Keratinocyte (primary cell): ENCODE results near the gene SAMD15. TPM values are rescaled to one million over a fixed set of nuclear protein-coding genes. Genes with fewer than 3 reads are reported as not detected.

Source experiments
- DNase-seq: peaks from one replicate; pipeline ENCODE4 v3.0.0-alpha.2; 2011; ENCODE audit warnings: low read depth, missing footprints, low spot score
- FAIRE-seq: peaks from 2 replicates; lab custom pipeline; 2011; peaks lifted over from hg19 to GRCh38; lab: Jason Lieb, UNC
- H2AFZ ChIP-seq: 2 replicates; pipeline ENCODE4 v1.6.0; 2012; ENCODE audit warnings: low read length, control low read depth, inconsistent platforms; ENCODE audit not compliant: control insufficient read depth
- H3K27ac ChIP-seq: 2 replicates; pipeline ENCODE4 v1.5.1; 2011; ENCODE audit warnings: low read length; ENCODE audit not compliant: control insufficient read depth, insufficient read depth
- H3K27me3 ChIP-seq: 3 replicates; pipeline ENCODE4 v1.6.0; 2011; ENCODE audit warnings: low read length; ENCODE audit not compliant: control insufficient read depth, insufficient read depth; ENCODE audit errors: extremely low read depth
- H3K36me3 ChIP-seq, 2 experiments: 2 replicates in 1 of 2; 3 replicates in 1 of 2; pipeline ENCODE4 v1.5.1; 2011; ENCODE audit warnings: low read length in 2 of 2, mild to moderate bottlenecking in 1 of 2; ENCODE audit not compliant: control insufficient read depth in 2 of 2, insufficient read depth in 2 of 2; ENCODE audit errors: extremely low read depth in 1 of 2
- H3K4me1 ChIP-seq: 3 replicates; pipeline ENCODE4 v1.5.1; 2011; ENCODE audit warnings: low read length; ENCODE audit not compliant: control insufficient read depth, insufficient read depth; ENCODE audit errors: extremely low read depth
- H3K4me2 ChIP-seq: 3 replicates; pipeline ENCODE4 v1.6.0; 2011; ENCODE audit warnings: low read depth, low read length; ENCODE audit not compliant: control insufficient read depth, insufficient read depth; ENCODE audit errors: extremely low read depth
- H3K4me3 ChIP-seq, 3 experiments: fragments of 200-600 bp in 1 of 3; sonication (generic) in 1 of 3; 2 replicates in 2 of 3; 3 replicates in 1 of 3; pipeline ENCODE4 v1.5.1; 2011 to 2016; ENCODE audit warnings: low read length in 3 of 3, mild to moderate bottlenecking in 3 of 3, control low read depth in 2 of 3, inconsistent platforms in 1 of 3, low read depth in 1 of 3, mixed read lengths in 1 of 3, mixed run types in 1 of 3, moderate library complexity in 1 of 3; ENCODE audit not compliant: control insufficient read depth in 2 of 3, insufficient read depth in 2 of 3; ENCODE audit errors: extremely low read depth in 1 of 3
- H3K79me2 ChIP-seq: 2 replicates; pipeline ENCODE4 v1.6.0; 2012; ENCODE audit warnings: low read length; ENCODE audit not compliant: control insufficient read depth, insufficient read depth
- H3K9ac ChIP-seq: 3 replicates; pipeline ENCODE4 v1.6.0; 2011; ENCODE audit warnings: low read length; ENCODE audit not compliant: control insufficient read depth, insufficient read depth; ENCODE audit errors: extremely low read depth
- H3K9me1 ChIP-seq: 3 replicates; pipeline ENCODE4 v1.6.0; 2011; ENCODE audit warnings: low read length; ENCODE audit not compliant: control insufficient read depth, insufficient read depth; ENCODE audit errors: extremely low read depth
- H3K9me3 ChIP-seq: 2 replicates; pipeline ENCODE4 v1.5.1; 2012; ENCODE audit warnings: low read depth, low read length; ENCODE audit not compliant: control insufficient read depth
- H4K20me1 ChIP-seq: 3 replicates; pipeline ENCODE4 v1.6.0; 2011; ENCODE audit warnings: low read length; ENCODE audit not compliant: control insufficient read depth, insufficient read depth; ENCODE audit errors: extremely low read depth
- EZH2 ChIP-seq: IDR thresholded peaks from one replicate; pipeline ENCODE4 v1.6.1; 2012; ENCODE audit warnings: inconsistent platforms, mild to moderate bottlenecking, low read length, moderate library complexity
- dilution Hi-C: fragments of 300-500 bp; cut with MboI; formaldehyde crosslinking; loops from one replicate; pipeline ENCODE4 v1.7.0; 2020; ENCODE audit warnings: low sequenced_read_pairs; ENCODE audit not compliant: extremely low pct_ligation_motif_present
- polyA plus RNA-seq, 5 experiments: library from polyadenylated mRNA; depleted of rRNA in 3 of 5; stranded (reverse) in 3 of 5; stranded (forward) in 1 of 5; unstranded in 1 of 5; fragments of >200 nt; gene quantifications; 1 replicate in 1 of 5; 2 replicates in 3 of 5; 3 replicates in 1 of 5; pipeline versions ENCODE4 v1.2.1 to v1.2.3, GENCODE V29; 2011 to 2012; ENCODE audit warnings: missing spikeins in 2 of 5, low read depth in 1 of 5, low replicate concordance in 1 of 5
- TF ChIP-seq, protein P1 (sequence below), 3 experiments: IDR thresholded peaks in 1 of 3; conservative IDR thresholded peaks in 1 of 3; optimal IDR thresholded peaks in 1 of 3; 2 replicates in 2 of 3; 3 replicates in 1 of 3; pipeline versions ENCODE3 to v1.5.1; 2011; ENCODE audit warnings: low read length in 3 of 3, mild to moderate bottlenecking in 3 of 3, moderate library complexity in 2 of 3, control low read depth in 1 of 3, inconsistent platforms in 1 of 3; ENCODE audit not compliant: insufficient read depth in 2 of 3; ENCODE audit errors: extremely low read depth in 1 of 3

The SAMD15 gene
- polyA plus RNA-seq, 1 donor (not counting 4 experiments of a cell fraction or from before 2014, with no cell fraction given), result 0.77 TPM

- no peaks in the 10 kb centered on the region for H3K36me3 ChIP-seq
- TF ChIP-seq, protein P1, sequence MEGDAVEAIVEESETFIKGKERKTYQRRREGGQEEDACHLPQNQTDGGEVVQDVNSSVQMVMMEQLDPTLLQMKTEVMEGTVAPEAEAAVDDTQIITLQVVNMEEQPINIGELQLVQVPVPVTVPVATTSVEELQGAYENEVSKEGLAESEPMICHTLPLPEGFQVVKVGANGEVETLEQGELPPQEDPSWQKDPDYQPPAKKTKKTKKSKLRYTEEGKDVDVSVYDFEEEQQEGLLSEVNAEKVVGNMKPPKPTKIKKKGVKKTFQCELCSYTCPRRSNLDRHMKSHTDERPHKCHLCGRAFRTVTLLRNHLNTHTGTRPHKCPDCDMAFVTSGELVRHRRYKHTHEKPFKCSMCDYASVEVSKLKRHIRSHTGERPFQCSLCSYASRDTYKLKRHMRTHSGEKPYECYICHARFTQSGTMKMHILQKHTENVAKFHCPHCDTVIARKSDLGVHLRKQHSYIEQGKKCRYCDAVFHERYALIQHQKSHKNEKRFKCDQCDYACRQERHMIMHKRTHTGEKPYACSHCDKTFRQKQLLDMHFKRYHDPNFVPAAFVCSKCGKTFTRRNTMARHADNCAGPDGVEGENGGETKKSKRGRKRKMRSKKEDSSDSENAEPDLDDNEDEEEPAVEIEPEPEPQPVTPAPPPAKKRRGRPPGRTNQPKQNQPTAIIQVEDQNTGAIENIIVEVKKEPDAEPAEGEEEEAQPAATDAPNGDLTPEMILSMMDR (optimal IDR thresholded peaks at IDR 0.05 in 1 of 3, IDR thresholded peaks at IDR 0.05 in 1 of 3, conservative IDR thresholded peaks at IDR 0.05 in 1 of 3; ENCODE audit: extremely low read depth in 1 of 3, insufficient read depth in 2 of 3, low read length in 3 of 3), result no peak
- no peak for TF ChIP-seq EZH2
- H3K9me1 ChIP-seq, result no peaks in the 10 kb centered on the region
- no peaks in the 10 kb centered on the region for H4K20me1 ChIP-seq
- H3K79me2 ChIP-seq, result no peaks in the 10 kb centered on the region
- dilution Hi-C loops, result no loop called here
- H3K4me3 ChIP-seq, result no peak overlapping the region
- FAIRE-seq (no peak), DNase-seq (no peak)
- H3K4me2 ChIP-seq, result no peak overlapping the region
- no peaks in the 10 kb centered on the region for H3K4me1 ChIP-seq
- H3K9me3 ChIP-seq, result no peaks in the 10 kb centered on the region
- H3K27ac ChIP-seq, result no peak overlapping the region
- no peaks in the 10 kb centered on the region for H3K27me3 ChIP-seq
- H3K9ac ChIP-seq, result no peak overlapping the region
- H2AFZ ChIP-seq, result no peak overlapping the region
Observed at GRCh38 chr14:77416836-77417235, 39.7 kb downstream of the SAMD15 start.

DNA sequence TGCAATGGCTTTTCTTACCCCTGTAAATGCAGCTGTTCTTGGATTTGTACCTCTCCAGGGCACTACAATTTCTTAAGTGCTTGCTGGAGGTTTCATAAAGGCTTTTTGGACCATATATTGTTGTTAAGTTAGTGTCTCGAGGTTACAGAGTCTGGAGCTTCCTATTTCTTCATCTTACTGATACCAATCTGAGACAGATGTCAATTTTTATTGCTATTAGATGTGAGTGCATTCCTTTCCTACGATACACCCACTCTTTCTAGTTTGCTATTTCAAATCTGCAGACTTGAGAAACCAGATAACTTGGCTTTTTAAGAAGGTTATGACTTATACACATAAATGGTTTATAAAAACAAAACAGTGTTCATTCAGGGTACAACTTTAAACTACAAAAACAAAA, 44.0 kb downstream of the SAMD15 start:
- Histone ChIP-seq H3K27me3 (no peaks in the 10 kb centered on the region), H3K4me3 (no peak overlapping the region), H3K9ac (no peak overlapping the region), H3K4me1 (no peaks in the 10 kb centered on the region), H3K27ac (no peak overlapping the region), H3K9me3 (no peaks in the 10 kb centered on the region), H2AFZ (no peak overlapping the region), H3K4me2 (no peak overlapping the region), H4K20me1 (no peaks in the 10 kb centered on the region), H3K9me1 (no peaks in the 10 kb centered on the region), H3K79me2 (no peaks in the 10 kb centered on the region), H3K36me3 (peaks cover 0 to 7% of the 10 kb centered on the region in 2 experiments)
- no peak for TF ChIP-seq EZH2
- TF ChIP-seq, protein P1 (optimal IDR thresholded peaks at IDR 0.05 in 1 of 3, IDR thresholded peaks at IDR 0.05 in 1 of 3, conservative IDR thresholded peaks at IDR 0.05 in 1 of 3; ENCODE audit: extremely low read depth in 1 of 3, insufficient read depth in 2 of 3, low read length in 3 of 3), result no peak
- no peak for DNase-seq
- no peak for FAIRE-seq
- dilution Hi-C loops, result no loop called here
